ENCODE data around the gene DRGX.

Gene DRGX

GRCh38 chr10:49338604-49339003, 57.3 kb downstream of the DRGX start:
- no peak for DNase-seq (ENCODE audit: low read depth)

GRCh38 chr10:49335364-49335972, 60.4 kb downstream of the DRGX start:
- DNase-seq (ENCODE audit: low read depth), result no peak

- no peak for DNase-seq (ENCODE audit: low read depth)
These were observed 60.9 kb downstream of the DRGX start for GRCh38 chr10:49334964-49335363.

- DNase-seq (ENCODE audit: low read depth), result no peak
These were observed 62.7 kb downstream of the DRGX start for GRCh38 chr10:49333192-49333591.

- no peak for DNase-seq (ENCODE audit: low read depth)
These were observed 63.1 kb downstream of the DRGX start for GRCh38 chr10:49332768-49333167.

GRCh38 chr10:49332333-49332732, 63.6 kb downstream of the DRGX start:
- DNase-seq (ENCODE audit: low read depth), result no peak

- no peak for DNase-seq (ENCODE audit: low read depth)
These were observed 64.5 kb downstream of the DRGX start for GRCh38 chr10:49331431-49331830.

GRCh38 chr10:49330127-49330665, 65.7 kb downstream of the DRGX start:
- DNase-seq (ENCODE audit: low read depth), result no peak

- no peak for DNase-seq (ENCODE audit: low read depth)
These were observed 66.8 kb downstream of the DRGX start for GRCh38 chr10:49329146-49329505.

GRCh38 chr10:49328401-49329145, 67.3 kb downstream of the DRGX start:
- no peak for DNase-seq (ENCODE audit: low read depth)

GRCh38 chr10:49327036-49327813, 68.7 kb downstream of the DRGX start:
- DNase-seq (ENCODE audit: low read depth), result no peak

GRCh38 chr10:49325916-49326783, 69.7 kb downstream of the DRGX start:
- DNase-seq (ENCODE audit: low read depth), result no peak

GRCh38 chr10:49325131-49325915, 70.6 kb downstream of the DRGX start:
- no peak for DNase-seq (ENCODE audit: low read depth)

- DNase-seq (ENCODE audit: low read depth), result no peak
These were observed 71.2 kb downstream of the DRGX start for GRCh38 chr10:49324711-49325110.

GRCh38 chr10:49323896-49324270, 72.0 kb downstream of the DRGX start:
- no peak for DNase-seq (ENCODE audit: low read depth)

- DNase-seq (ENCODE audit: low read depth), result no peak
These were observed 72.6 kb downstream of the DRGX start for GRCh38 chr10:49323171-49323895.

GRCh38 chr10:49322371-49323170, 73.3 kb downstream of the DRGX start:
- DNase-seq (ENCODE audit: low read depth), result no peak

- no peak for DNase-seq (ENCODE audit: low read depth)
These were observed 74.9 kb downstream of the DRGX start for GRCh38 chr10:49321021-49321420.

- no peak for DNase-seq (ENCODE audit: low read depth)
These were observed 75.7 kb downstream of the DRGX start for GRCh38 chr10:49320191-49320590.

GRCh38 chr10:49319206-49319605, 76.7 kb downstream of the DRGX start:
- no peak for DNase-seq (ENCODE audit: low read depth)

Data from stimulated activated CD8-positive, alpha-beta memory T cell treated with anti-CD3 and anti-CD28 coated beads, Interleukin-15, amount 100 ng/mL, for 24 hours (primary cell).